Mammary epithelial cell (primary cell): ENCODE results near the gene IPO4.

Experiments used
- CTCF ChIP-seq, 2 donors: IDR thresholded peaks in 1 of 2; conservative IDR thresholded peaks in 1 of 2; 2 replicates each; pipeline ENCODE4 v1.5.1; 2011 to 2012; ENCODE audit warnings: inconsistent platforms in 2 of 2, low read length in 2 of 2, mild to moderate bottlenecking in 2 of 2, control low read depth in 1 of 2, low read depth in 1 of 2; ENCODE audit not compliant: insufficient read depth in 1 of 2; ENCODE audit errors: extremely low read depth in 1 of 2
- EZH2 ChIP-seq: IDR thresholded peaks from 2 replicates; pipeline ENCODE4 v1.6.1; 2012; ENCODE audit warnings: low read length, inconsistent platforms, borderline replicate concordance

GRCh38 chr14:24228902-24229301, 40.3 kb upstream of the IPO4 start:
- no peak for TF ChIP-seq CTCF (conservative IDR thresholded peaks at IDR 0.05 in 1 of 2, IDR thresholded peaks at IDR 0.05 in 1 of 2; ENCODE audit: extremely low read depth in 1 of 2, insufficient read depth in 1 of 2, low read depth in 1 of 2, low read length in 2 of 2)
- TF ChIP-seq EZH2: no peak
